ENCODE data around the gene ISY1.
A peak's percentile ranks its signal among the peaks of the same experiment; 100 is the strongest.
"Not testable (repeated sequence)": the region's sequence is repeated elsewhere in the genome, so short reads cannot be mapped to it uniquely, and the experiment has no call there.

GRCh38 chr3:129087904-129088303, 73.0 kb downstream of the ISY1 start:
- TF ChIP-seq, protein P1, sequence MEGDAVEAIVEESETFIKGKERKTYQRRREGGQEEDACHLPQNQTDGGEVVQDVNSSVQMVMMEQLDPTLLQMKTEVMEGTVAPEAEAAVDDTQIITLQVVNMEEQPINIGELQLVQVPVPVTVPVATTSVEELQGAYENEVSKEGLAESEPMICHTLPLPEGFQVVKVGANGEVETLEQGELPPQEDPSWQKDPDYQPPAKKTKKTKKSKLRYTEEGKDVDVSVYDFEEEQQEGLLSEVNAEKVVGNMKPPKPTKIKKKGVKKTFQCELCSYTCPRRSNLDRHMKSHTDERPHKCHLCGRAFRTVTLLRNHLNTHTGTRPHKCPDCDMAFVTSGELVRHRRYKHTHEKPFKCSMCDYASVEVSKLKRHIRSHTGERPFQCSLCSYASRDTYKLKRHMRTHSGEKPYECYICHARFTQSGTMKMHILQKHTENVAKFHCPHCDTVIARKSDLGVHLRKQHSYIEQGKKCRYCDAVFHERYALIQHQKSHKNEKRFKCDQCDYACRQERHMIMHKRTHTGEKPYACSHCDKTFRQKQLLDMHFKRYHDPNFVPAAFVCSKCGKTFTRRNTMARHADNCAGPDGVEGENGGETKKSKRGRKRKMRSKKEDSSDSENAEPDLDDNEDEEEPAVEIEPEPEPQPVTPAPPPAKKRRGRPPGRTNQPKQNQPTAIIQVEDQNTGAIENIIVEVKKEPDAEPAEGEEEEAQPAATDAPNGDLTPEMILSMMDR (IDR thresholded peaks at IDR 0.05; ENCODE audit: low read depth, low read length, missing input control): not testable (repeated sequence)
- not testable (repeated sequence) for TF ChIP-seq EGR1 (IDR thresholded peaks at IDR 0.05; ENCODE audit: low read depth in 2 of 2); TAF1 (conservative IDR thresholded peaks at IDR 0.05); JUND (IDR thresholded peaks at IDR 0.05); GABPA (IDR thresholded peaks at IDR 0.05 in 1 of 2, conservative IDR thresholded peaks at IDR 0.05 in 1 of 2)
- TF ChIP-seq RAD21 (IDR thresholded peaks at IDR 0.05): peak in 1 of 2 donors; percentile 31
- TF ChIP-seq, protein P2, sequence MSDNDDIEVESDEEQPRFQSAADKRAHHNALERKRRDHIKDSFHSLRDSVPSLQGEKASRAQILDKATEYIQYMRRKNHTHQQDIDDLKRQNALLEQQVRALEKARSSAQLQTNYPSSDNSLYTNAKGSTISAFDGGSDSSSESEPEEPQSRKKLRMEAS (IDR thresholded peaks at IDR 0.05): not testable (repeated sequence)
- TF ChIP-seq, protein P3, sequence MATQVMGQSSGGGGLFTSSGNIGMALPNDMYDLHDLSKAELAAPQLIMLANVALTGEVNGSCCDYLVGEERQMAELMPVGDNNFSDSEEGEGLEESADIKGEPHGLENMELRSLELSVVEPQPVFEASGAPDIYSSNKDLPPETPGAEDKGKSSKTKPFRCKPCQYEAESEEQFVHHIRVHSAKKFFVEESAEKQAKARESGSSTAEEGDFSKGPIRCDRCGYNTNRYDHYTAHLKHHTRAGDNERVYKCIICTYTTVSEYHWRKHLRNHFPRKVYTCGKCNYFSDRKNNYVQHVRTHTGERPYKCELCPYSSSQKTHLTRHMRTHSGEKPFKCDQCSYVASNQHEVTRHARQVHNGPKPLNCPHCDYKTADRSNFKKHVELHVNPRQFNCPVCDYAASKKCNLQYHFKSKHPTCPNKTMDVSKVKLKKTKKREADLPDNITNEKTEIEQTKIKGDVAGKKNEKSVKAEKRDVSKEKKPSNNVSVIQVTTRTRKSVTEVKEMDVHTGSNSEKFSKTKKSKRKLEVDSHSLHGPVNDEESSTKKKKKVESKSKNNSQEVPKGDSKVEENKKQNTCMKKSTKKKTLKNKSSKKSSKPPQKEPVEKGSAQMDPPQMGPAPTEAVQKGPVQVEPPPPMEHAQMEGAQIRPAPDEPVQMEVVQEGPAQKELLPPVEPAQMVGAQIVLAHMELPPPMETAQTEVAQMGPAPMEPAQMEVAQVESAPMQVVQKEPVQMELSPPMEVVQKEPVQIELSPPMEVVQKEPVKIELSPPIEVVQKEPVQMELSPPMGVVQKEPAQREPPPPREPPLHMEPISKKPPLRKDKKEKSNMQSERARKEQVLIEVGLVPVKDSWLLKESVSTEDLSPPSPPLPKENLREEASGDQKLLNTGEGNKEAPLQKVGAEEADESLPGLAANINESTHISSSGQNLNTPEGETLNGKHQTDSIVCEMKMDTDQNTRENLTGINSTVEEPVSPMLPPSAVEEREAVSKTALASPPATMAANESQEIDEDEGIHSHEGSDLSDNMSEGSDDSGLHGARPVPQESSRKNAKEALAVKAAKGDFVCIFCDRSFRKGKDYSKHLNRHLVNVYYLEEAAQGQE (IDR thresholded peaks at IDR 0.05): not testable (repeated sequence)

All from liver (tissue), 3 donors.